ENCODE data around the gene MRPL20.
"Not testable (repeated sequence)": the region's sequence is repeated elsewhere in the genome, so short reads cannot be mapped to it uniquely, and the experiment has no call there.

Gene MRPL20

GRCh38 chr1:1406821-1407635, at the start of gene MRPL20:
Gene MRPL20 (minus strand): TSS chr1:1407293. CDS start chr1:1407217, 76 bp downstream.
- peak; percentile 96 to 98 for ATAC-seq

- ATAC-seq: not testable (repeated sequence)
These were observed 49.7 kb upstream of the MRPL20 start for GRCh38 chr1:1456683-1457255.

- not testable (repeated sequence) for ATAC-seq
These were observed 48.8 kb upstream of the MRPL20 start for GRCh38 chr1:1455934-1456333.

- no peak for ATAC-seq
These were observed 48.3 kb upstream of the MRPL20 start for GRCh38 chr1:1455366-1455884.

- ATAC-seq: not testable (repeated sequence)
These were observed 47.4 kb upstream of the MRPL20 start for GRCh38 chr1:1454286-1455056.

- ATAC-seq: no peak
These were observed 45.8 kb upstream of the MRPL20 start for GRCh38 chr1:1452882-1453281.

- ATAC-seq: not testable (repeated sequence)
These were observed 45.3 kb upstream of the MRPL20 start for GRCh38 chr1:1452365-1452739.

GRCh38 chr1:1451696-1452364, 44.7 kb upstream of the MRPL20 start:
- no peak for ATAC-seq

GRCh38 chr1:1450616-1451015, 43.5 kb upstream of the MRPL20 start:
- not testable (repeated sequence) for ATAC-seq

GRCh38 chr1:1449099-1449739, 42.1 kb upstream of the MRPL20 start, which contains the start of gene ATAD3C:
Gene ATAD3C (plus strand): TSS chr1:1449689. CDS start chr1:1450684, 995 bp downstream.
- no peak for ATAC-seq

GRCh38 chr1:1446631-1447030, 39.5 kb upstream of the MRPL20 start:
- ATAC-seq: not testable (repeated sequence)

GRCh38 chr1:1442069-1442770, 35.1 kb upstream of the MRPL20 start:
- no peak for ATAC-seq

- ATAC-seq: peak; percentile 79 to 84
These were observed 34.2 kb upstream of the MRPL20 start for GRCh38 chr1:1441002-1441888.

- ATAC-seq: no peak
These were observed 33.3 kb upstream of the MRPL20 start for GRCh38 chr1:1440262-1441001.

GRCh38 chr1:1439546-1440261, 32.6 kb upstream of the MRPL20 start:
- ATAC-seq: no peak

- no peak for ATAC-seq
These were observed 31.7 kb upstream of the MRPL20 start for GRCh38 chr1:1438531-1439381.

- no peak for ATAC-seq
These were observed 30.8 kb upstream of the MRPL20 start for GRCh38 chr1:1437904-1438376.
